GM12891 (cell line): ENCODE data around the gene HCN4.

Experiments
- PAX5 ChIP-seq: IDR thresholded peaks from 2 replicates; pipeline ENCODE4 v1.6.1; 2011; ENCODE audit warnings: low read length, moderate library complexity, mild to moderate bottlenecking; ENCODE audit not compliant: insufficient read depth, severe bottlenecking
- POLR2A ChIP-seq: IDR thresholded peaks from 2 replicates; pipeline ENCODE4 v1.6.1; 2011; ENCODE audit warnings: low read depth, low read length, control low read depth
- POLR2AphosphoS5 ChIP-seq: IDR thresholded peaks from 2 replicates; pipeline ENCODE4 v1.6.1; 2011; ENCODE audit warnings: low read depth, low read length, control low read depth
- SPI1 ChIP-seq: IDR thresholded peaks from 2 replicates; pipeline ENCODE4 v1.6.1; 2011; ENCODE audit warnings: low read depth, low read length, control low read depth

DNA sequence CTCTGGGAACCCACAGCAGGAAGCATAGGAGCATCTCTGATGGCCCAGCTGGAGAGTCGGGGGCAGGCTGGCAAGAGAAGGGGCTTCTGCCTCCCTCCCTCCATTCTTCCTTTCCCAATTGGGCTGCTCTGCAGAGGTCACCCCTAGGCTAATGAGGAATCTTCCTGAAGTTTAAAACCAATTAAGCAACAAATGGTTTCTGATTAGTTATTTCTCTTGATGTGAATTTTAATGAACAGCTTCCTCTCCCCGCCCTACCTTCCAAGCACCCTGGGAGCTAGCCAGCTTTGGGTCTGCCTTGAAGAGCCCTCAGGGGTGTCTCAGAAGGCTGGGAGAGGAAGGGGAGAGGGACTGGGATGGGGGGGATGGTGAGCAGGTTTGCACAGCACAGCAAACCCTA lies 24.6 kb upstream of the HCN4 start:
- TF ChIP-seq POLR2AphosphoS5 (no peak), SPI1 (no peak), POLR2A (no peak), PAX5 (no peak)
